CD4-positive, alpha-beta T cell treated with Interleukin-2 at 100 ng/mL for 4 hours (primary cell): ENCODE measurements around the gene UBXN11.
"Not testable (repeated sequence)": the region's sequence is repeated elsewhere in the genome, so short reads cannot be mapped to it uniquely, and the experiment has no call there.

ENCODE experiments used
- DNase-seq: peaks from one replicate; pipeline ENCODE4 v3.0.0-alpha.2; 2020; ENCODE audit warnings: low spot score

The UBXN11 gene

GRCh38 chr1:26336477-26337205 is 30.2 kb upstream of the UBXN11 start:
- DNase-seq = peak; percentile 87

GRCh38 chr1:26335774-26336476 is 29.5 kb upstream of the UBXN11 start:
- no peak for DNase-seq

GRCh38 chr1:26333312-26333711 is 26.9 kb upstream of the UBXN11 start:
- not testable (repeated sequence) for DNase-seq

GRCh38 chr1:26330276-26330675 is 23.8 kb upstream of the UBXN11 start:
- DNase-seq = no peak

- not testable (repeated sequence) for DNase-seq
Measured at GRCh38 chr1:26329380-26329779, 22.9 kb upstream of the UBXN11 start.

- DNase-seq = no peak
Measured at GRCh38 chr1:26328597-26328996, 22.2 kb upstream of the UBXN11 start.

- no peak for DNase-seq
Measured at GRCh38 chr1:26327956-26328362, 21.5 kb upstream of the UBXN11 start.

GRCh38 chr1:26324550-26324949 is 18.1 kb upstream of the UBXN11 start:
- no peak for DNase-seq

- DNase-seq = no peak
Measured at GRCh38 chr1:26323382-26323781, 16.9 kb upstream of the UBXN11 start.

- DNase-seq = no peak
Measured at GRCh38 chr1:26322042-26322331, 15.6 kb upstream of the UBXN11 start.

GRCh38 chr1:26321315-26322041 is 15.0 kb upstream of the UBXN11 start:
- peak; percentile 96 for DNase-seq

- DNase-seq = no peak
Measured at GRCh38 chr1:26320896-26321295, 14.5 kb upstream of the UBXN11 start.

GRCh38 chr1:26318338-26319064 is 12.1 kb upstream of the UBXN11 start:
- no peak for DNase-seq

GRCh38 chr1:26317612-26318337 is 11.3 kb upstream of the UBXN11 start, which contains the start of gene CD52:
TSS of gene CD52 (plus strand) at chr1:26317958. CDS start at chr1:26318018, 60 bp downstream.
- DNase-seq = peak; percentile 85

GRCh38 chr1:26317146-26317545 is 10.7 kb upstream of the UBXN11 start:
- DNase-seq = no peak

GRCh38 chr1:26315874-26316850 is 9.7 kb upstream of the UBXN11 start:
- DNase-seq = no peak

GRCh38 chr1:26314501-26314900 is 8.1 kb upstream of the UBXN11 start:
- no peak for DNase-seq

- not testable (repeated sequence) for DNase-seq
Measured at GRCh38 chr1:26307966-26308899, 1.8 kb upstream of the UBXN11 start.

GRCh38 chr1:26307363-26307781 is 936 bp upstream of the UBXN11 start:
- DNase-seq = peak; percentile 49
